Tibial artery (tissue), 4 donors: ENCODE results near the gene FOXL2.

Source experiments
- DNase-seq, 2 donors: peaks; one replicate each; pipeline ENCODE4 v3.0.0-alpha.2; 2019
- H3K27ac ChIP-seq, 2 donors: fragments of 200-600 bp; sonication (generic) in 1 of 2; 1 replicate in 1 of 2; 2 replicates in 1 of 2; pipeline ENCODE4 v1.5.1; 2018 to 2019; ENCODE audit warnings: mild to moderate bottlenecking in 1 of 2
- H3K27me3 ChIP-seq, 2 donors: fragments of 200-600 bp; sonication (generic) in 1 of 2; one replicate each; pipeline versions ENCODE4 v1.5.1 to v1.6.0; 2016 to 2019
- H3K36me3 ChIP-seq, 3 donors: fragments of 200-600 bp; sonication (generic) in 2 of 3; one replicate each; pipeline ENCODE4 v1.5.1; 2016 to 2019; ENCODE audit warnings: mild to moderate bottlenecking in 2 of 3
- H3K4me1 ChIP-seq, 4 donors: fragments of 200-600 bp; sonication (generic) in 2 of 4; 1 replicate in 3 of 4; 2 replicates in 1 of 4; pipeline ENCODE4 v1.5.1; 2016 to 2019
- H3K4me3 ChIP-seq, 2 donors: fragments of 200-600 bp; sonication (generic) in 1 of 2; 1 replicate in 1 of 2; 2 replicates in 1 of 2; pipeline ENCODE4 v1.5.1; 2018 to 2019; ENCODE audit warnings: mild to moderate bottlenecking in 2 of 2
- H3K9me3 ChIP-seq, 3 donors: fragments of 200-600 bp; sonication (generic) in 1 of 3; one replicate each; pipeline ENCODE4 v1.5.1; 2016 to 2019
- intact Hi-C: fragments of 100-400 bp; cut with DNase I; formaldehyde crosslinking; loops from one replicate; pipeline ENCODE4 v1.15.0; 2023; ENCODE audit warnings: low total_unique reads
- TF ChIP-seq, protein P1 (sequence below), 2 experiments: fragments of 200-600 bp in 1 of 2; fragments of 450-650 bp in 1 of 2; IDR thresholded peaks; one replicate each; pipeline ENCODE4 v1.5.1; 2017 to 2019; ENCODE audit warnings: antibody characterized with exemption in 2 of 2, mild to moderate bottlenecking in 1 of 2, moderate library complexity in 1 of 2

Gene FOXL2

GRCh38 chr3:138942861-138943623 lies 3.9 kb downstream of the FOXL2 start:
- Histone ChIP-seq H3K4me3 (no peak overlapping the region), H3K4me1 (peaks cover 0 to 53% (median 40%) of the 10 kb centered on the region in 4 donors), H3K27ac (no peak overlapping the region), H3K27me3 (peaks cover 3 to 97% of the 10 kb centered on the region in 2 donors), H3K9me3 (no peaks in the 10 kb centered on the region), H3K36me3 (no peaks in the 10 kb centered on the region)
- intact Hi-C loops: no loop called here
- TF ChIP-seq, protein P1, sequence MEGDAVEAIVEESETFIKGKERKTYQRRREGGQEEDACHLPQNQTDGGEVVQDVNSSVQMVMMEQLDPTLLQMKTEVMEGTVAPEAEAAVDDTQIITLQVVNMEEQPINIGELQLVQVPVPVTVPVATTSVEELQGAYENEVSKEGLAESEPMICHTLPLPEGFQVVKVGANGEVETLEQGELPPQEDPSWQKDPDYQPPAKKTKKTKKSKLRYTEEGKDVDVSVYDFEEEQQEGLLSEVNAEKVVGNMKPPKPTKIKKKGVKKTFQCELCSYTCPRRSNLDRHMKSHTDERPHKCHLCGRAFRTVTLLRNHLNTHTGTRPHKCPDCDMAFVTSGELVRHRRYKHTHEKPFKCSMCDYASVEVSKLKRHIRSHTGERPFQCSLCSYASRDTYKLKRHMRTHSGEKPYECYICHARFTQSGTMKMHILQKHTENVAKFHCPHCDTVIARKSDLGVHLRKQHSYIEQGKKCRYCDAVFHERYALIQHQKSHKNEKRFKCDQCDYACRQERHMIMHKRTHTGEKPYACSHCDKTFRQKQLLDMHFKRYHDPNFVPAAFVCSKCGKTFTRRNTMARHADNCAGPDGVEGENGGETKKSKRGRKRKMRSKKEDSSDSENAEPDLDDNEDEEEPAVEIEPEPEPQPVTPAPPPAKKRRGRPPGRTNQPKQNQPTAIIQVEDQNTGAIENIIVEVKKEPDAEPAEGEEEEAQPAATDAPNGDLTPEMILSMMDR (IDR thresholded peaks at IDR 0.05): no peak
- DNase-seq: no peak

DNA sequence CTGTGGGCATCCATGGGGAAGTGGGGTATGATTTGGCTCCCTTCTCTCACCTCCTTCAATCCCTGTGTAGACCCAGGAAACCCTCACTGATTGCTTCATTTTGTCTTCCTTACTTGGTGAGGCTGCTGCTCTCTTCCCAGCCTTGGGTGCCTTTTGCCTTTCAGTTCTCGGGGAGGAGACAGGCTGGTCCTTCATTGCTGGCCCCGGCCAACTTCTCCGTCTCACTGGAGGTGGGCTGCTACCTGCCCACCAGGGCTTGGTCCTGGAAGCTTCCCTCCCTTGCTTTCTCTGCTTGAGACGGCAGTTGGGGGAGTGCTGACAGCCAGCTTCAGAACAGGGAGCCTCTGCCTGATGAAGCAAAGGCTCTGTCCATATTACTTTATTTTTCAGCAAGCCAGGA lies 4.7 kb downstream of the FOXL2 start:
- H3K4me3 ChIP-seq: no peak overlapping the region
- TF ChIP-seq, protein P1 (IDR thresholded peaks at IDR 0.05): no peak
- DNase-seq: peak in 1 of 2 donors; percentile 21
- no peak overlapping the region for H3K27ac ChIP-seq
- no peaks in the 10 kb centered on the region for H3K36me3 ChIP-seq
- H3K4me1 ChIP-seq: peaks cover 0 to 59% (median 45%) of the 10 kb centered on the region in 4 donors
- H3K27me3 ChIP-seq: peaks cover 3 to 99% of the 10 kb centered on the region in 2 donors
- intact Hi-C loops: no loop called here
- no peaks in the 10 kb centered on the region for H3K9me3 ChIP-seq

DNA sequence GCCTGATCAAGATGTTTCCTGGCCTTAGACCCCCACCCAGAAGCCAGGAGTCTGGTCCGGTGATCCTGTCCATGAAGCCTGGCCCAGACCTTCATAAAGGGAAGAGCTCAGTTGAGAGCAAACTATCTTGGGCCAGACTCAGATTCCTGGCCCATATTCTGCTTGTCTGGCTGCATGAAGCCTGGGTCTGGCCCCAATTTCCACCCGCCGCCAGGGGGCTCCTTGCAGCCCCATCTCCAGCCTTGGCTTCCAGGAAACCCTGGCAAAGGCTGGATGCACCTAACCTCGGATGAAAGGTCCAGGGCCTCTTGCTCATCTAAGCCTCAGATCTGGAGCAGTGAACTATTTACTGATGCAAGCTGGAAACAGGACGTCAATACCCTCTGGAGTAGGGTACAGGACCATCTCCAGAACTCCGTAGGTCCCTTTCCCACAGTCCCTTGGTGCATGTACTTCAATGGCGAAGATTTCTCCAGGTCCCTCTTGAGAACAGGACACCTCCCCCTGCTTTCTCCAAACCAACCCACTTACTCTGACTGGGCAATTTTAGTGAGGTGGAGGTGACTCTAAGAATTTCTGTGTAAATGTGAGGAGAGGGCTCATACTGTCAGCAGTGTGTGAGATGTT lies 5.6 kb downstream of the FOXL2 start:
- peak in 1 of 2 donors; percentile 13 for DNase-seq
- Histone ChIP-seq H3K36me3 (no peaks in the 10 kb centered on the region), H3K9me3 (no peaks in the 10 kb centered on the region), H3K4me1 (peaks cover 0 to 59% (median 45%) of the 10 kb centered on the region in 4 donors), H3K27ac (no peak overlapping the region), H3K27me3 (peaks cover 3 to 99% of the 10 kb centered on the region in 2 donors), H3K4me3 (no peak overlapping the region)
- intact Hi-C loops: no loop called here
- TF ChIP-seq, protein P1 (IDR thresholded peaks at IDR 0.05): no peak

DNA sequence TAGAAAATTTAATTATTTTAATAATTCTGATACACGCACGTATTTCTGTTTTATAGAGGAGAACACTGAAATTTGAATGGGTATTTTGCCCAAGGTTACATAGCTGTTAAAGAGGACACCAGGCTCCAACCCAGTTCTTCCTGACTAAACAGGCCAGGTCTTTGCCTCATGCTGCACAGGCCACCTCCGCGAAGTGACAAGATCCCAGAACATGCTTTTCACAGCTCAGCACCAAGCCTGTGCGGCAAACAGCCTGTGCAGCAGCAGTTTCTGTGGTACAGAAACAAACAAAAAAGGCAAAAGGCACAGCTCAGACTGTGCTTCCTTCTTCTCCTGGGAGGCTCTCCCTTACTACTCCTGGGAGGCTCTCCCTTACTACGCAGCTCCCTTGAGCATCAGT lies 6.5 kb downstream of the FOXL2 start:
- no peak overlapping the region for H3K4me3 ChIP-seq
- H3K4me1 ChIP-seq: peaks cover 0 to 57% (median 45%) of the 10 kb centered on the region in 4 donors

DNA sequence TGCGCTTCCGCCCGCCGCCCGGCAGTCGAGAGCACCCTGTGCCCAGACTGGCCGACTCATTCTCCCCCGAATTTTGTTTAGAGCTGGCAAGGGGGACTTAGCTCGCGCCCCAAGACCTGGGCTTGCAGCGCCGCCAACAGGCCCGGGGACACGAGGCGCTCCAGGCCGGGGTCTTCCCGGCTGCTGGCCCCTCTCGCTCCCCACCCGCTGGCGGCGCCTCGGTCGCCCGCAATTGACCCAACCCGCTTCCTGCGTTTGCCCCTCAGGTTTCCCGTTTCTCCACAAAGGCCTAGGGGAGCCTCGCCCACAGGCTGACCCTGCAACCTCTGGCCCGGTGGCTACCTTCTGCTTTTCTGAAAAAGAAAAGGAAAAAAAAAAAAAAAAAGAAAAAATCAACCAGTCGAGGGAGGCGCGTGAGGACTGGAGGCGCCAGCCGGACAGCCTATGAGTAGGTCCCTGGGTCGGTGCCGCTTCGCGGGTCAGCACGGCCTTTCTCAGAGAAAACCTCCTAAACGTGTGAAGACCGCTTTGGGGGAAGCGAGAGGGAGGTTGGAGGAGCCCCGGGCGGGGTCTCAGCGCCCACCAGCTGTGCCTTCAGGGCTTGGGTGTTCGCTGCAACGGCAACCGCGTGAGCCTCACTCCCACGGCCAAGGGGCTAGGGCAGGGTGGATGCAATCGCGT lies 7.2 kb downstream of the FOXL2 start:
- Histone ChIP-seq H3K27ac (no peak overlapping the region), H3K36me3 (no peaks in the 10 kb centered on the region), H3K9me3 (no peaks in the 10 kb centered on the region), H3K4me3 (no peak overlapping the region), H3K4me1 (peaks cover 0 to 49% (median 38%) of the 10 kb centered on the region in 4 donors), H3K27me3 (peaks cover 3 to 93% of the 10 kb centered on the region in 2 donors)
- TF ChIP-seq, protein P1 (IDR thresholded peaks at IDR 0.05): no peak
- intact Hi-C loops: loop anchor here (10.0 kb wide), 1 partner anchor 385 kb away; no protein-coding TSS in a partner anchor
- DNase-seq: peak in 1 of 2 donors; percentile 54

More for the DNA sequence above, 6.5 kb downstream of the FOXL2 start:
- H3K9me3 ChIP-seq: no peaks in the 10 kb centered on the region
- H3K27me3 ChIP-seq: peaks cover 3 to 100% of the 10 kb centered on the region in 2 donors
- TF ChIP-seq, protein P1 (IDR thresholded peaks at IDR 0.05): no peak
- no peak overlapping the region for H3K27ac ChIP-seq
- intact Hi-C loops: no loop called here
- peak in 1 of 2 donors; percentile 25 for DNase-seq
- no peaks in the 10 kb centered on the region for H3K36me3 ChIP-seq
